Measurements from ENCODE around the gene FGGY.

- TF ChIP-seq EZH2 (IDR thresholded peaks at IDR 0.05; ENCODE audit: borderline replicate concordance, low read depth, low read length, severe bottlenecking) (no peak), CTCF (IDR thresholded peaks at IDR 0.05; ENCODE audit: borderline replicate concordance, extremely low read depth, low read length, poor library complexity, severe bottlenecking) (no peak)
Observed at GRCh38 chr1:59415881-59416280, 119.0 kb downstream of the FGGY start.

Measured in DND-41 (cell line).